ENCODE results near the gene CA4. TPM values are rescaled to one million over a fixed set of nuclear protein-coding genes. Genes with fewer than 3 reads are reported as not detected.
"Not testable (repeated sequence)": the region's sequence is repeated elsewhere in the genome, so short reads cannot be mapped to it uniquely, and the experiment has no call there.

CA4 gene
- total and polyA plus RNA-seq, 7 donors: 2.1 to 300 (median 91.3) TPM; not detected in 2

DNA sequence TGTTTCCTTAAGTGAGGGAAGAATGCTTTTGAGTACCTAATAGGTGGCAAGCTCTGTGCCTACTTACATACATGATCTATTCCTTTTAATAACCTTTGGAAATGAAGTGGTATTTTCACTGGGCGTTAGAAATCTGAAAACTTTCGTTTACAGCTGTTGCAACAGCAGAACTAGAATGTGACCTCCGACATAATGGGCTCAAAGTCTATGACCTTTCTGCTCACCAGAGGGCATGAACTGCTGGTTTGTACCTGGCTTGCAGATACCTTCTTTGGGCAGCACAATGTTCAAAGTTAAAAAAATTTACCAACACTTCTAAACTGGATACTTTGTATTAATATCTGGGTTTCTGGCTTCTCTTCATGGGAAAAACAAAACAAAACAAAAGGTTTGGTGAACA lies 24.3 kb downstream of the CA4 start:
- intact Hi-C loops (cut with DNase I): no loop called here
- H3K27ac ChIP-seq: no peak overlapping the region
- WGBS, 2 donors: 53 to 75% methylated on average over 3 of the region's 3 CpGs
- H3K36me3 ChIP-seq: peaks cover 0 to 11% (median 2%) of the 10 kb centered on the region in 4 donors
- H3K27me3 ChIP-seq: no peaks in the 10 kb centered on the region
- TF ChIP-seq, protein P1, sequence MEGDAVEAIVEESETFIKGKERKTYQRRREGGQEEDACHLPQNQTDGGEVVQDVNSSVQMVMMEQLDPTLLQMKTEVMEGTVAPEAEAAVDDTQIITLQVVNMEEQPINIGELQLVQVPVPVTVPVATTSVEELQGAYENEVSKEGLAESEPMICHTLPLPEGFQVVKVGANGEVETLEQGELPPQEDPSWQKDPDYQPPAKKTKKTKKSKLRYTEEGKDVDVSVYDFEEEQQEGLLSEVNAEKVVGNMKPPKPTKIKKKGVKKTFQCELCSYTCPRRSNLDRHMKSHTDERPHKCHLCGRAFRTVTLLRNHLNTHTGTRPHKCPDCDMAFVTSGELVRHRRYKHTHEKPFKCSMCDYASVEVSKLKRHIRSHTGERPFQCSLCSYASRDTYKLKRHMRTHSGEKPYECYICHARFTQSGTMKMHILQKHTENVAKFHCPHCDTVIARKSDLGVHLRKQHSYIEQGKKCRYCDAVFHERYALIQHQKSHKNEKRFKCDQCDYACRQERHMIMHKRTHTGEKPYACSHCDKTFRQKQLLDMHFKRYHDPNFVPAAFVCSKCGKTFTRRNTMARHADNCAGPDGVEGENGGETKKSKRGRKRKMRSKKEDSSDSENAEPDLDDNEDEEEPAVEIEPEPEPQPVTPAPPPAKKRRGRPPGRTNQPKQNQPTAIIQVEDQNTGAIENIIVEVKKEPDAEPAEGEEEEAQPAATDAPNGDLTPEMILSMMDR (IDR thresholded peaks at IDR 0.05): no peak
- no peak for TF ChIP-seq POLR2A (IDR thresholded peaks at IDR 0.05)
- no peak for TF ChIP-seq EP300 (IDR thresholded peaks at IDR 0.05)
- no peak for TF ChIP-seq POLR2AphosphoS5 (IDR thresholded peaks at IDR 0.05)
- no peak overlapping the region for H3K4me3 ChIP-seq
- no peak for DNase-seq
- no peaks in the 10 kb centered on the region for H3K4me1 ChIP-seq
- no peaks in the 10 kb centered on the region for H3K9me3 ChIP-seq

DNA sequence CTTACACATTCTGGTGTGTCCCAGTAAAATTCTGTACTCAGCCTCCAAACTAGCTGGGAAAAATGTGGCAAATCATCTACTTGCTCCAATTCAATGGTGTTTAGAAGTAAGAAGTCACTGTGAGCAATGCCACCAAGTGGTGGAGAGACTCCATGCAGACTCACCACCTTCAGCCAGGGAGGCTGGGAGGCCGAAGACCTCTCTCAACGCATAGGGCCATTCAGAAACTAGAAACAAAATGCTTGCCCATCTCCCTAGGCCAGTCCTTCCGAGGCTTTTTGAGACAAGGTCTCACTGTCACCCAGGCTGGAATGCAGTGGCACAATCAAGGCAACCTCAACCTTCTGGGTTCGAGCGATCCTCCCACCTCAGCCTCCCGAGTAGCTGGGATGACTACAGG lies 25.0 kb downstream of the CA4 start:
- DNase-seq; H3K27ac ChIP-seq; H3K4me3 ChIP-seq; intact Hi-C loops (cut with DNase I); H3K4me1 ChIP-seq; H3K27me3 ChIP-seq; H3K9me3 ChIP-seq: not testable (repeated sequence)
- H3K36me3 ChIP-seq: peaks cover 0 to 19% (median 2%) of the 10 kb centered on the region in 4 donors
- TF ChIP-seq, protein P1 (IDR thresholded peaks at IDR 0.05): peak in 1 of 4 experiments; percentile 16
- WGBS, 2 donors: 95 to 97% methylated on average over 6 of the region's 6 CpGs

DNA sequence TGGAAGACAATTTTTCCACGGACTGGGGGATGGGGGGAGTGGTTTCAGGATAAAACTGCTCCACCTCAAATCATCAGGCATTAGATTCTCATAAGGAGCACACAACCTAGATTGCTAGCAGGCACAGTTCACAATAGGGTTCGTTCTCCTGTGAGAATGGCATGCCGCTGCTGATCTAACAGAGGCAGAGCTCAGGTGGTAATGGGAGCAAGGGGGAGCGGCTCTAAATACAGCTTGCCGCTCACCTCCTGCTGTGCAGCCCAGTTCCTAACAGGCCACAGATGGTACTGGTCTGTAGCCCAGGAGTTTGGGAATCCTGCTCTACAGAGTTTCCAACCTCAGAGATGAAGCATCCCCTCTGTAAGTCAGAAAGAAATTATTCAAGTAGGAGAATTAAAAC lies 27.0 kb downstream of the CA4 start:
- H3K36me3 ChIP-seq: peaks cover 11 to 39% (median 12%) of the 10 kb centered on the region in 4 donors

DNA sequence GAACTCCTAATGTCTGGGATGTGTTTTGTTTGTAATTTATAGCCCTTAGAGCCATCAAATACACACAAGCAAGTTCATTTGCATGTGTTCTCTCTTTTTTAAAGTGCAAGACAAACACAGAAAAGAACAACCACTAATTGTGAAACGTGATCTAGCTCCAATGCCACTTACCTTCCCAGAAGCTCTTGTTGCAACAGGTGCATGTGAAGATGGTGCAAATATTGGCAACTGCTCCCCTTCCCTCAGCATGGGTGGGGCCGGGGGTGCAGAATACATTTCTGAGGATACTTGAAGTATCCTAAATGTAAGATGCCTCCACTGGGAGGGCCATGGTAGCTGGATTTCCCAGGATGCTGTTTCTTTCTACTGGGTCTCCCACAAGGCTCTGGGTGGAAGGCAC lies 28.4 kb downstream of the CA4 start:
- H3K27me3 ChIP-seq; intact Hi-C loops (cut with DNase I); H3K27ac ChIP-seq; DNase-seq; H3K9me3 ChIP-seq; H3K4me1 ChIP-seq; H3K4me3 ChIP-seq: not testable (repeated sequence)
- WGBS, 2 donors: 76 to 88% methylated on average over 2 of the region's 2 CpGs
- H3K36me3 ChIP-seq: peaks cover 15 to 53% (median 18%) of the 10 kb centered on the region in 4 donors

More for the DNA sequence above, 27.0 kb downstream of the CA4 start:
- H3K9me3 ChIP-seq; H3K27me3 ChIP-seq; H3K27ac ChIP-seq; DNase-seq; intact Hi-C loops (cut with DNase I); H3K4me3 ChIP-seq; H3K4me1 ChIP-seq: not testable (repeated sequence)
- TF ChIP-seq, protein P1 (IDR thresholded peaks at IDR 0.05): peak in 1 of 4 experiments; percentile 9
- 92 to 96% methylated on average over 5 of the region's 5 CpGs for WGBS, 2 donors

DNA sequence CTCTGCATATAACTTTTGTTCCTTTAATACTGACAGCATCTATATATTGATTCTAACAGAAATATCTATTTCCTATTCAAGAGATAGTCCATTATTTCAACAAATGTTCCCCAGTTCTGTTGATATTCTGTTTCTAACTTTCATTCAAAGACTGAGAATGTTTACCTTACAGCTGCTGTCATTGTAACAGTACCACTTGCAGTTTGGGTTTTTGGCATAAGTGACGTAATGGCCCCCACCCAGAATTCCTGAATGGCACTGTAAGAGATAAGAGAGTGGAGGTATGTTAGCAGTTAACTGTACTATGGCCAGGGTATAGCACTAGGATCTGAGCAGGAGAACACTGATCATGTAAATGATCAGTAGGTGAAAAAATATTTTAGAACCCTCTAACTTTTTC lies 30.6 kb downstream of the CA4 start:
- WGBS, 2 donors: 59 to 88% methylated on average over 1 of the region's 1 CpG
- H3K4me1 ChIP-seq; H3K9me3 ChIP-seq; DNase-seq; H3K27ac ChIP-seq; intact Hi-C loops (cut with DNase I); H3K27me3 ChIP-seq; H3K4me3 ChIP-seq: not testable (repeated sequence)
- peaks cover 15 to 74% (median 24%) of the 10 kb centered on the region in 4 donors for H3K36me3 ChIP-seq

DNA sequence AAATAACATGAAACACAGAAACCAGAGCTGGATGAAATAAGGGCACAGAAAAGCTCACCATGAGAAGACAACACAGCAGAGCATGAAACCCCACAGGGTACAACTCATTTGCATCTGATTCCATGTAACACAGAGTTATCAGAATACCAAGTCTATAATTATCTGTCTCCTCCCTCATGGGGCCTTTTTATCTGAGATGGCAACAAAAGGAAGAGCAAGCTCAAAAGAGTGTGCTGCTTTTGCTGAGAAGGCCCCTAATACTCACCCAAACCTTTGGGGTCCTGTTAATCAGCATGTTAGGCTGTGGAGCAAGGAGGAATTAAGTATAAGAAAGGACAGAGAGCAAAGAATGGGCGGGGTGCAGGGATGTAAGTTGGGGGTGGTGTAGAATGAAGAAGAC lies 36.6 kb downstream of the CA4 start:
- H3K36me3 ChIP-seq: peaks cover 6 to 89% (median 22%) of the 10 kb centered on the region in 4 donors
- H3K9me3 ChIP-seq, H3K27ac ChIP-seq: not testable (repeated sequence)

DNA sequence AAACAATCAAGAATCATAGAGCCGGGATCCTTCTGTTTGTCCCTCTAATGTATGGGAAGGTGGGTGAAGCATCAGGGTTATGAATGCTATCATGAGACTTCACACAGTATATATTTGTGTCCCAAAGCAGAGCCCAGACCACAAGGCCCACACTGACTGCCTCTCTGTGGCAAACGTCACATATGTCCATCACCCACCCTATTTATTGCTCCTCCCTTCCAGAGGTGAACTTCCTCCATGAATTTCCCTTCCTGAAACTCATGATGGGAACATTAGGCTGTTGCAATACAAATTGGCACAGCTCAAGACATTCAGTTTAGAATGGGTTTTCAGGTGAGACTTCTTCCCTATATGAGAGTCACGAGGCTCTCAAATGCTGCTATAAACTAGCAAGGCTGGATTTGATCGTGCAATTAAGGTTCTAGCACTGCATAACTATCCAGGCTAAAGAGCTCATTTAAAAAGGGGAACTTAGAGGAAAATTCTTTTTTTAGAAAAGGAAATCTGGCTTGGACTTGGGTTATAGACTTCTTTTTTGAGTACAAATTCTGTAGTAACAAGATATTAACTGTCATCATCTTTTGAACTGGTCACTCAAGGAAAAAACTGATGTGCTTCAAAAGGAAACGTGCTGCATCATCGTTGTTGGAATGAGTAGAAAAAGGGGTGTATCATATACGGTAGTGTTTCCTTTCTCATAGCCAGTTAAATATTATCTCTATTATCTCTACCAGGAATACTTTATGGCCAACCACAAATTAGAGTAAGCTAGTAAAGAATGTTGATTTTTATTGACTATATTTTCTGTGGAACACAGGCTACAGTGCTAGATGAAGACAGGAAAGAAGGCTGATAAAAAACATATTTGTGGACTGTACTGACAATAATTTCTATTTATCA lies 37.3 kb downstream of the CA4 start:
- H3K9me3 ChIP-seq; H3K4me3 ChIP-seq; intact Hi-C loops (cut with DNase I); H3K27me3 ChIP-seq; DNase-seq; H3K4me1 ChIP-seq: not testable (repeated sequence)
- Histone ChIP-seq H3K36me3 (peaks cover 0 to 89% (median 25%) of the 10 kb centered on the region in 4 donors), H3K27ac (peak overlapping the region in 1 of 4 donors; percentile 19)
- 16 to 50% methylated on average over 7 of the region's 7 CpGs for WGBS, 2 donors

More for the DNA sequence above, 36.6 kb downstream of the CA4 start:
- WGBS, 2 donors: 74 to 84% methylated on average over 1 of the region's 1 CpG
- intact Hi-C loops (cut with DNase I); H3K4me1 ChIP-seq; H3K4me3 ChIP-seq; DNase-seq; H3K27me3 ChIP-seq: not testable (repeated sequence)

Data from sigmoid colon (tissue), 7 donors.